Neuronal stem cell (in vitro differentiated cells): Measurements from ENCODE around the gene LRRC32.
A peak's percentile ranks its signal among the peaks of the same experiment; 100 is the strongest.

Experiments used
- DNase-seq: peaks from one replicate; pipeline ENCODE4 v3.0.0-alpha.2; 2013; ENCODE audit warnings: low spot score
- H2AFZ ChIP-seq: one replicate; pipeline ENCODE4 v1.6.1; 2013; ENCODE audit warnings: mild to moderate bottlenecking, low read length, inconsistent platforms
- H2AK5ac ChIP-seq: 2 replicates; pipeline ENCODE4 v1.6.1; 2013; ENCODE audit warnings: low read depth, mild to moderate bottlenecking, inconsistent platforms, low read length, moderate library complexity, mixed read lengths
- H2BK120ac ChIP-seq: 2 replicates; pipeline ENCODE4 v1.6.1; 2013; ENCODE audit warnings: low read depth, mild to moderate bottlenecking, inconsistent platforms, low read length, moderate library complexity, mixed read lengths
- H2BK12ac ChIP-seq: one replicate; pipeline ENCODE4 v1.6.1; 2013; ENCODE audit warnings: low read length, inconsistent platforms
- H2BK15ac ChIP-seq: 2 replicates; pipeline ENCODE4 v1.6.1; 2013; ENCODE audit warnings: mild to moderate bottlenecking, low read length, inconsistent platforms, mixed read lengths
- H2BK5ac ChIP-seq: one replicate; pipeline ENCODE4 v1.6.1; 2013; ENCODE audit warnings: inconsistent platforms, mild to moderate bottlenecking, low read length, moderate library complexity
- H3K14ac ChIP-seq: one replicate; pipeline ENCODE4 v1.6.1; 2013; ENCODE audit warnings: low read length, inconsistent platforms
- H3K18ac ChIP-seq: 2 replicates; pipeline ENCODE4 v1.6.1; 2013; ENCODE audit warnings: low read length, inconsistent platforms
- H3K23ac ChIP-seq: 2 replicates; pipeline ENCODE4 v1.6.1; 2013; ENCODE audit warnings: low read depth, mild to moderate bottlenecking, mixed read lengths, low read length, inconsistent platforms; ENCODE audit not compliant: poor library complexity
- H3K27ac ChIP-seq: replicated peaks from 3 replicates; pipeline ENCODE4 v1.5.1; 2013; ENCODE audit warnings: low read length, inconsistent platforms
- H3K27me3 ChIP-seq, 3 experiments: 2 replicates each; pipeline ENCODE4 v1.6.1; 2013; ENCODE audit warnings: low read length in 3 of 3, mild to moderate bottlenecking in 2 of 3, inconsistent platforms in 1 of 3, low read depth in 1 of 3, mixed read lengths in 1 of 3, moderate library complexity in 1 of 3; ENCODE audit not compliant: control insufficient read depth in 3 of 3, insufficient read depth in 3 of 3
- H3K36me3 ChIP-seq, 2 donors: replicated peaks in 1 of 2; 2 replicates each; pipeline ENCODE4 v1.6.1; 2013; ENCODE audit warnings: low read length in 2 of 2; ENCODE audit not compliant: control insufficient read depth in 2 of 2, insufficient read depth in 2 of 2
- H3K4ac ChIP-seq: 2 replicates; pipeline ENCODE4 v1.6.1; 2013; ENCODE audit warnings: inconsistent platforms, mild to moderate bottlenecking, low read length, moderate library complexity
- H3K4me1 ChIP-seq, 2 donors: 1 replicate in 1 of 2; 2 replicates in 1 of 2; pipeline ENCODE4 v1.6.1; 2013; ENCODE audit warnings: low read length in 2 of 2, low read depth in 1 of 2; ENCODE audit not compliant: control insufficient read depth in 2 of 2, insufficient read depth in 1 of 2
- H3K4me2 ChIP-seq: one replicate; pipeline ENCODE4 v1.6.1; 2013; ENCODE audit warnings: mild to moderate bottlenecking, low read length, inconsistent platforms; ENCODE audit not compliant: insufficient read depth, poor library complexity, severe bottlenecking
- H3K4me3 ChIP-seq, 2 donors: 2 replicates each; pipeline ENCODE4 v1.5.1; 2013; ENCODE audit warnings: low read length in 2 of 2, mild to moderate bottlenecking in 2 of 2, inconsistent platforms in 1 of 2, moderate library complexity in 1 of 2
- H3K79me1 ChIP-seq: one replicate; pipeline ENCODE4 v1.6.1; 2013; ENCODE audit warnings: low read depth, mild to moderate bottlenecking, inconsistent platforms, low read length, moderate library complexity
- H3K9ac ChIP-seq: one replicate; pipeline ENCODE4 v1.6.1; 2013; ENCODE audit warnings: mild to moderate bottlenecking, low read depth, low read length, inconsistent platforms; ENCODE audit not compliant: poor library complexity
- H3K9me3 ChIP-seq, 2 donors: replicated peaks in 1 of 2; 2 replicates each; pipeline versions ENCODE3 to v1.6.1; 2013; ENCODE audit warnings: low read length in 2 of 2, mild to moderate bottlenecking in 2 of 2, inconsistent platforms in 1 of 2, low read depth in 1 of 2, mixed read lengths in 1 of 2, moderate library complexity in 1 of 2; ENCODE audit not compliant: control insufficient read depth in 2 of 2, insufficient read depth in 1 of 2
- H4K8ac ChIP-seq: one replicate; pipeline ENCODE4 v1.6.1; 2013; ENCODE audit warnings: low read depth, mild to moderate bottlenecking, inconsistent platforms, low read length, moderate library complexity
- H4K91ac ChIP-seq: one replicate; pipeline ENCODE4 v1.6.1; 2013; ENCODE audit warnings: low read length, low read depth, mild to moderate bottlenecking, inconsistent platforms; ENCODE audit not compliant: poor library complexity
- WGBS, 2 donors: extraction: QIAGEN DNeasy Blood & Tissue Kit; methylation state at CpG; one replicate each; pipeline ENCODE4 v1.1.7; 2013; ENCODE audit warnings: missing lambda C conversion rate in 2 of 2, mixed read lengths in 1 of 2; ENCODE audit not compliant: insufficient read length in 2 of 2, insufficient replicate concordance in 1 of 2; ENCODE audit errors: extremely low coverage in 2 of 2; 5-methylcytosine and 5-hydroxymethylcytosine counted together

Gene LRRC32

DNA sequence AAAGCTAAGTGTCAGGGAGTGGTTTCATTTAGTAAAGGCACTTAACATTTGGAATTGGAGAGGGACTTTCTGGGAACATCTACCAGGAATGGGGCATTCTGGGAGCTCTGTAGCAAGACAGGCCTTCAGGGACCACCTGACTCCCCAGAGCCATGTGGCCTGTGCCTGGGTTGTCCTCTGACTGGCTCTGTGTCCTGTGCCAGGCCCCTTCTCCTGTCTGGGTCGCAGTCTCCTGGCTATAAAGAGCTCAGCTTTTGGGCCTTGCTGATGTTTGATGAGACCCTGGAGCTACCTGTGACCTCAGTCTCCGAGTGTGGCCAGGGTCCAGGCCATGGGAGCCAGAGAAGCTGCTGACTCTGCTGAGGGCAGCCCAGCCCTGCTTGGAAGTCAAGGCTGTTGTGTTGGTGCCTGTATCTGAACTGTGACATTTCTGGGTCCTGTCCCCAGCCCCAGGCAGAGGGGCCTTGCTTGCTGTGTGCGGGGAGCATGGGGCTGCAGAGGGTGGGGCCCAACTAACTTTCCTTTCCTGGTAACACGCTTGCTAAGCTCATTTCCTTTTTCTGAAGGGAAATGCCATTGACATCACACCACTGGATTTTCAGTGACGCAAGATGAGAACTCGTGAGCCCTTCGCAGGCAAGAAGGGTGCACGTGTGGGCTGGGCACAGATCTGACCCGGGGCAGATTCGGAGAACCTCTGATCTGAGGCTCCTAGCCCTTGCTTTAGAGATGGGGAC is 41.3 kb downstream of the LRRC32 start:
- no CpG with 5 or more reads among the region's 10 CpGs for WGBS, 2 donors
- no peak overlapping the region for H4K8ac ChIP-seq
- DNase-seq: no peak

DNA sequence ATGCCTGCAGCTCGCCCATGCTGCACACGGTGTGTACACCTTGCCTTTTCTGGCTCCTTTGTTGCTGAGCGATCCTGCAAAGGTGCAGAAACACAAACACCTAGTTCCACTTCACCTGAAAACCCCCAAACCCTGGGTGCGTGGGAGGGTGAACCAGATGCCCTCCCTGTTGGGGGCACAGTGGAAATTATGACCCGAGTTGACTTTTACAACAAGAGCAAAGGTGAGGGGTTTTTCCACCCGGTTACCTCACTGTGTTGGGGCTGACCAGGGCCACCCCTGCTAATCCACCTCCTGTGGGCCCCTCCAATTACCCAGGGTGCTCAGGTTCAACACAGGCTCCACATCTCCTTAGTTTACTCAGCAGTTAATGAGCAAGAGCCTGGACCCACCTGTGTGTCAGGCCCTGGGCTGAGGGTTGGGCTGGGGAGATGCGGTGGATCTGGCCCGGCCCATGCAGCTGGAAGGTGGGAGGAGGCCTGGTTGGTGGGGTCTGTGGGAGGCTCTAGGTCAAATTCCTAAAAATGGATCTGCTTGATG is 42.1 kb downstream of the LRRC32 start:
- no peak overlapping the region for H2BK120ac ChIP-seq
- no peak overlapping the region for H2AFZ ChIP-seq
- H2BK12ac ChIP-seq: no peak overlapping the region
- no peak overlapping the region for H4K8ac ChIP-seq
- no peak overlapping the region for H4K91ac ChIP-seq
- H3K23ac ChIP-seq: peak overlapping the region; percentile 48
- no peak overlapping the region for H3K4me2 ChIP-seq
- no peak overlapping the region for H2BK15ac ChIP-seq
- no peak for DNase-seq
- H2AK5ac ChIP-seq: no peak overlapping the region
- H3K9me3 ChIP-seq: no peaks in the 10 kb centered on the region
- no peak overlapping the region for H2BK5ac ChIP-seq
- no peak overlapping the region for H3K4ac ChIP-seq
- no peaks in the 10 kb centered on the region for H3K79me1 ChIP-seq
- no peak overlapping the region for H3K18ac ChIP-seq
- no peaks in the 10 kb centered on the region for H3K4me1 ChIP-seq
- no peaks in the 10 kb centered on the region for H3K27me3 ChIP-seq
- WGBS, 2 donors: no CpG with 5 or more reads among the region's 8 CpGs
- no peak overlapping the region for H3K4me3 ChIP-seq
- no peak overlapping the region for H3K27ac ChIP-seq
- H3K14ac ChIP-seq: no peak overlapping the region
- no peak overlapping the region for H3K9ac ChIP-seq
- no peaks in the 10 kb centered on the region for H3K36me3 ChIP-seq

More for the DNA sequence above, 41.3 kb downstream of the LRRC32 start:
- Histone ChIP-seq H3K9ac (no peak overlapping the region), H3K18ac (no peak overlapping the region), H2BK15ac (no peak overlapping the region), H2AK5ac (peak overlapping the region; percentile 41), H3K23ac (no peak overlapping the region), H3K27ac (no peak overlapping the region), H2BK5ac (no peak overlapping the region), H3K4ac (no peak overlapping the region), H3K36me3 (no peaks in the 10 kb centered on the region), H3K4me2 (no peak overlapping the region), H3K4me3 (no peak overlapping the region), H3K79me1 (no peaks in the 10 kb centered on the region), H4K91ac (no peak overlapping the region), H3K4me1 (no peaks in the 10 kb centered on the region), H2AFZ (no peak overlapping the region), H2BK120ac (no peak overlapping the region), H3K9me3 (no peaks in the 10 kb centered on the region), H2BK12ac (no peak overlapping the region), H3K27me3 (peaks cover 0 to 5% (median 0%) of the 10 kb centered on the region in 3 experiments), H3K14ac (no peak overlapping the region)

DNA sequence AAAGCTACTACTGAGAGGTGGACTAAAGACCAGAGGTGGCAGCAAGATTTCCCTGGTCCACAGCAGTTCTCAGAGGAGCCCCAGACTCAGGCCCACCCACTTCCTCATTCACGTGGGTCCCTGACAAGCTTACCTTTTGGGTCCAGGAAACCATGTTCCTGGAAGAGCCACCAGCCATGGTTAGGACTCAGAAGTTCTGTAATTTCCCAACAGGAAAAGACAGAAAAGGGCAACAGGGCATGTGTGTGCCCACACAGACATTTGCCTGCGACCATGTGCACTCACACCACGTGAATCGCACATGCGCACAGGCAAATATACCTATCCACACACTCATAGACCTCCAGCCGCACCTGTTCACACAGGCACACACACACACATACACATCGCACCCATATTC is 42.9 kb downstream of the LRRC32 start:
- no peak overlapping the region for H2BK5ac ChIP-seq
- DNase-seq: no peak
- no CpG with 5 or more reads among the region's 7 CpGs for WGBS, 2 donors

DNA sequence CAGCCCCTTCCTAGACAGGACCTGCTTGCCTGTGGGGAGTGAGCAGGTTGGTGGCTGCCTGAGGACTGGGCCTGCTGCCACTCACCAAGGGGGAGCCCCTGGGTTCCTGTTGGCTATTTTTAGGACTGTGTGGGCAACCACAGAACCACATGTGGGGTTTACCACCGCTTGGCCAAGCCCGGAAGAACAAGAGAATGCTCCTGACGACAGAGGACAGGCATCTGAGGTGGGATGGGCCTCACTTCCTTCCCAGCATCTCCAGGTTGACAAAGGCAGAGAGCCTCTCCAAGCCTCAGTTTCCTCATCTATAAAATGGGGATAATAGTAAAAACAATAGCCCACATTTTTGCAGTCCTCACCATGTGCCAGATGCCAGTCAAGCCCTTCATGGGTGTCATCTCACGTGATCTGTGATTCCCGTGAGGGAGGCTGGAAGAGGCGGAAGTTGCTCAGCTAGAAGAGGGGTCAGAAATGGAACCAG is 43.6 kb downstream of the LRRC32 start:
- no peaks in the 10 kb centered on the region for H3K9me3 ChIP-seq
- no peak for DNase-seq
- no peak overlapping the region for H2BK5ac ChIP-seq
- peaks cover 0 to 4% of the 10 kb centered on the region in 2 donors for H3K4me1 ChIP-seq
- no peak overlapping the region for H2AK5ac ChIP-seq
- H2BK15ac ChIP-seq: no peak overlapping the region
- H3K18ac ChIP-seq: no peak overlapping the region
- no peak overlapping the region for H2BK120ac ChIP-seq
- H3K4ac ChIP-seq: no peak overlapping the region
- no peak overlapping the region for H2BK12ac ChIP-seq
- no peak overlapping the region for H3K9ac ChIP-seq
- no peak overlapping the region for H3K23ac ChIP-seq
- H3K36me3 ChIP-seq: no peaks in the 10 kb centered on the region
- no peak overlapping the region for H3K4me2 ChIP-seq
- H3K27ac ChIP-seq: no peak overlapping the region
- H4K91ac ChIP-seq: no peak overlapping the region
- H3K4me3 ChIP-seq: no peak overlapping the region
- H3K14ac ChIP-seq: no peak overlapping the region
- no peaks in the 10 kb centered on the region for H3K27me3 ChIP-seq
- H3K79me1 ChIP-seq: no peaks in the 10 kb centered on the region
- H4K8ac ChIP-seq: no peak overlapping the region
- no CpG with 5 or more reads among the region's 6 CpGs for WGBS, 2 donors
- H2AFZ ChIP-seq: no peak overlapping the region

More for the DNA sequence above, 42.9 kb downstream of the LRRC32 start:
- Histone ChIP-seq H3K18ac (peak overlapping the region; percentile 68), H2BK12ac (no peak overlapping the region), H2AK5ac (no peak overlapping the region), H2BK120ac (no peak overlapping the region), H3K14ac (no peak overlapping the region), H3K4me1 (no peaks in the 10 kb centered on the region), H3K9me3 (no peaks in the 10 kb centered on the region), H3K23ac (no peak overlapping the region), H3K4me3 (no peak overlapping the region), H3K79me1 (no peaks in the 10 kb centered on the region), H2AFZ (no peak overlapping the region), H3K9ac (no peak overlapping the region), H3K36me3 (no peaks in the 10 kb centered on the region), H3K27me3 (no peaks in the 10 kb centered on the region), H3K27ac (no peak overlapping the region), H4K8ac (no peak overlapping the region), H2BK15ac (no peak overlapping the region), H4K91ac (no peak overlapping the region), H3K4ac (no peak overlapping the region), H3K4me2 (no peak overlapping the region)
